K562 (cell line): ENCODE results near the gene IL27RA. TPM values are rescaled to one million over a fixed set of nuclear protein-coding genes. Genes with fewer than 3 reads are reported as not detected.

Experiments used
- CBFA2T3 ChIP-seq: fragments of 450-650 bp; IDR thresholded peaks from 2 replicates; pipeline ENCODE4 v1.6.1; 2017
- CHD7 ChIP-seq: fragments of 200-600 bp; sonication (generic); IDR thresholded peaks from one replicate; pipeline ENCODE4 v1.6.1; 2012; ENCODE audit warnings: mild to moderate bottlenecking, low read depth, low read length, inconsistent platforms
- CREB5 ChIP-seq: fragments of 250-450 bp; sonication (Bioruptor Pico); IDR thresholded peaks from 2 replicates; pipeline ENCODE4 v1.5.0; 2020; ENCODE audit warnings: mild to moderate bottlenecking
- ELF2 ChIP-seq: fragments of 250-450 bp; sonication (Bioruptor Pico); IDR thresholded peaks from 2 replicates; pipeline ENCODE4 v1.5.0; 2021; ENCODE audit warnings: mild to moderate bottlenecking
- EP300 ChIP-seq: IDR thresholded peaks from 2 replicates; pipeline ENCODE4 v1.6.1; 2012; ENCODE audit warnings: low read length, improper control_type of control experiment
- GATAD2B ChIP-seq: fragments of 450-650 bp; IDR thresholded peaks from 2 replicates; pipeline ENCODE4 v1.6.1; 2017; ENCODE audit warnings: mild to moderate bottlenecking, borderline replicate concordance
- MCM5 ChIP-seq: fragments of 450-650 bp; IDR thresholded peaks from 2 replicates; pipeline ENCODE4 v1.6.1; 2016; ENCODE audit warnings: low read depth
- MCM7 ChIP-seq, 2 experiments: fragments of 450-650 bp; IDR thresholded peaks; 2 replicates each; pipeline ENCODE4 v1.6.1; 2016 to 2018
- MYBL2 ChIP-seq, 2 experiments: fragments of 450-650 bp in 1 of 2; sonication (generic) in 1 of 2; formaldehyde crosslinking in 1 of 2; IDR thresholded peaks; 2 replicates each; pipeline versions ENCODE4 v1.6.1 to v1.8.1; 2017 to 2022; ENCODE audit warnings: borderline replicate concordance in 1 of 2, inconsistent platforms in 1 of 2, low read depth in 1 of 2, mild to moderate bottlenecking in 1 of 2, missing genetic modification reagents in 1 of 2, moderate library complexity in 1 of 2
- NR1H2 ChIP-seq: sonication (generic); formaldehyde crosslinking; IDR thresholded peaks from 2 replicates; pipeline ENCODE4 v1.4.0; 2020; ENCODE audit warnings: mild to moderate bottlenecking, missing genetic modification reagents
- PML ChIP-seq: IDR thresholded peaks from 2 replicates; pipeline ENCODE4 v1.6.1; 2012; ENCODE audit warnings: low read length, inconsistent platforms
- RNF2 ChIP-seq: sonication (generic); IDR thresholded peaks from 2 replicates; pipeline ENCODE4 v1.6.1; 2016
- SMAD1 ChIP-seq: fragments of 150-350 bp; IDR thresholded peaks from 2 replicates; pipeline ENCODE4 v1.6.1; 2014; ENCODE audit warnings: low read length, low read depth; ENCODE audit not compliant: partially characterized antibody
- U2AF1 ChIP-seq: fragments of 200-400 bp; formaldehyde crosslinking; optimal IDR thresholded peaks from 2 replicates; pipeline ENCODE3; 2017; ENCODE audit warnings: mild to moderate bottlenecking, low read depth, low read length, moderate library complexity
- ZNF274 ChIP-seq: IDR thresholded peaks from 2 replicates; pipeline ENCODE4 v1.6.1; 2011; ENCODE audit warnings: low read depth, mild to moderate bottlenecking, low read length, moderate library complexity, borderline replicate concordance
- polyA plus RNA-seq, 8 experiments: library from polyadenylated mRNA; depleted of rRNA in 4 of 8; stranded (reverse) in 5 of 8; unstranded in 3 of 8; fragments of >200 nt; fragmentation: Nextera tagmentation in 2 of 8; fragmentation: Illumina TruSeq in 1 of 8; extraction: Ambion mirVana in 2 of 8; extraction: Trizol in 1 of 8; gene quantifications; 2 replicates each; pipeline versions ENCODE4 v1.2.1 to v1.2.3, GENCODE V29; 2011 to 2014; ENCODE audit warnings: inconsistent platforms in 1 of 8, missing spikeins in 1 of 8
- total RNA-seq, 7 experiments: library from RNA; depleted of rRNA in 6 of 7; stranded (reverse); fragments of >200 nt in 6 of 7; fragmentation: Illumina TruSeq in 2 of 7; extraction: Trizol in 2 of 7; gene quantifications; 2 replicates each; pipeline versions ENCODE4 v1.2.1 to v1.2.3, GENCODE V29; 2011 to 2021; ENCODE audit warnings: low replicate concordance in 1 of 7

Gene IL27RA
- total and polyA plus RNA-seq, 9 of the 15 experiments (the other 6 are each of a cell fraction or from before 2014, with no cell fraction given), result 1.9 to 15.9 (median 12.0) TPM

- TF ChIP-seq CREB5 (CRISPR knock-in tag) (peak; percentile 83; the same call in 1 of the 2 replicates), MCM5 (no peak), GATAD2B (peak; percentile 96), SMAD1 (peak; percentile 81), CBFA2T3 (peak; percentile 99), MYBL2 (IDR thresholded peaks at IDR 0.05; ENCODE audit: low read depth) (no peak), MYBL2 (CRISPR knock-in tag; IDR thresholded peaks at IDR 0.05; ENCODE audit: borderline replicate concordance) (no peak), MCM7 (IDR thresholded peaks at IDR 0.05) (no peak), EP300 (peak; percentile 95), PML (peak; percentile 94), RNF2 (peak; percentile 99), ZNF274 (peak; percentile 81; the same call in 1 of the 2 replicates), CHD7 (no peak), NR1H2 (0 out of 2 replicates have a peak, but pooled peaks have one; percentile 51), U2AF1 (peak; percentile 78), ELF2 (CRISPR knock-in tag) (peak; percentile 69; the same call in 1 of the 2 replicates)
These were observed 24.6 kb upstream of the IL27RA start (continued) for GRCh38 chr19:14006766-14007562.
